SK-MEL-5 (cell line): ENCODE measurements around the gene BRCA1. TPM values are rescaled to one million over a fixed set of nuclear protein-coding genes. Genes with fewer than 3 reads are reported as not detected.

ENCODE experiments used
- DNase-seq: peaks from one replicate; pipeline ENCODE4 v3.0.0-alpha.2; 2016; ENCODE audit warnings: low read depth, low spot score
- in situ Hi-C: cut with HindIII; loops from 2 replicates; pipeline ENCODE4 v1.10.0; 2016; ENCODE audit warnings: low sequenced_read_pairs, high pct_unique_total_duplicates, low pct_unique_long_range_greater_than_20kb
- small RNA-seq, 2 experiments: library from RNA; depleted of rRNA; stranded (forward); fragments of <200 nt; gene quantifications; one replicate each; pipeline ENCODE3, GENCODE V24; 2014
- total RNA-seq: library from RNA; depleted of rRNA; stranded (reverse); fragments of >200 nt; shearing (Covaris generic); gene quantifications from 2 replicates; pipeline ENCODE4 v1.2.3, GENCODE V29; 2014; rRNA removed

The BRCA1 gene
- total RNA-seq, 1 experiment from 2014 or later, result 45.9 TPM

DNA sequence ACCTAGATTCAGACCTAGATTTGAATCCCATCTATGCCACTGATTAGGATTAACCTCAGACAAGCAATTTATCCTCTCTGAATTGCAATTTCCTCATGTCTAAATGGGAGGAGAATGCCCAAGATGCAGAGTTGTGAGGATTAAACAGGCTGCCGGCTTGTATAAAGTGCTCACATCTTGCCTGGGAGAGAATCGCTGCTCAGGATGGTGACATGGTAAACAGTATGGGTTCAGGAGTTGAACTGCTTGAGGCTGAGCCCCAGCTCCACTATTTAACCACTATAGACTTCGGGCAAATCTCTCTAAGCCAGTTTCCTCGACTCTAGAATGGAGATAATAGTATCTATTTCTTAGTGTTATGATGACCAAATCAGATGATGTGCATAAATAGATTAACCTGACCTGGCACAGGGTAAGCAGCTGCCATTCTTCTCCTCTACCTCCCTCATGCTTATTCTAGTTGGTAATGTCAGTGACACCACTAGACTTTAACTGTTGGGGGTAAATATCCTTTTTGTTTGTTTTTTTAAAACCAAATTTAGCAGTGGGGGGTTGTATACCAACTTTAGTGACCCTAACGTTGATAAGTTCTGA lies 127.7 kb downstream of the BRCA1 start:
- in situ Hi-C loops, result no loop called here
- no peak for DNase-seq

Small RNA genes lying within 50 kb of the gene (small RNA-seq; reads per million reads assigned to genes)
- 0 reads per million in 2 experiments for gene AC060780.2
- gene AC060780.3, result 0 reads per million in 2 experiments
- 0 reads per million in 2 experiments for gene AC135721.1

Other genes starting within 250 kb of the BRCA1 start
- not detected in 2 replicates for gene G6PC1, start 224.6 kb downstream of the BRCA1 start, total RNA-seq
- gene AARSD1, start 160.9 kb downstream of the BRCA1 start, total RNA-seq, result 24.3 and 26.7 TPM in 2 replicates
- 0.42 TPM in 1 of 2 replicates, not detected in the other for gene PTGES3L, start 145.3 kb downstream of the BRCA1 start, total RNA-seq
- 6.2 and 7.2 TPM in 2 replicates for gene RUNDC1, start 144.8 kb downstream of the BRCA1 start, total RNA-seq
- gene RPL27, start 126.9 kb downstream of the BRCA1 start, total RNA-seq, result 2,384 and 3,000 TPM in 2 replicates
- gene IFI35, start 118.6 kb downstream of the BRCA1 start, total RNA-seq, result 55.8 and 63.1 TPM in 2 replicates
- 315 and 329 TPM in 2 replicates for gene VAT1, start 103.0 kb downstream of the BRCA1 start, total RNA-seq
- not detected in 2 replicates for gene RND2, start 100.1 kb downstream of the BRCA1 start, total RNA-seq
- 88.6 and 95.0 TPM in 2 replicates for gene NBR1, start 45.9 kb upstream of the BRCA1 start, total RNA-seq
- gene TMEM106A, start 86.5 kb upstream of the BRCA1 start, total RNA-seq, result 1.2 and 1.3 TPM in 2 replicates
- not detected in 2 replicates for gene CCDC200, start 103.3 kb upstream of the BRCA1 start, total RNA-seq
- not detected in 2 replicates for gene RNU2-1, start 108.6 kb upstream of the BRCA1 start, total RNA-seq